Stomach smooth muscle (tissue), 2 donors: ENCODE results near the gene CPD.
"Not testable (repeated sequence)": the region's sequence is repeated elsewhere in the genome, so short reads cannot be mapped to it uniquely, and the experiment has no call there.

Source experiments
- H3K27ac ChIP-seq: one replicate; pipeline ENCODE4 v1.7.0; 2013; ENCODE audit warnings: mild to moderate bottlenecking, low read length, inconsistent platforms
- H3K27me3 ChIP-seq, 2 donors: one replicate each; pipeline ENCODE4 v1.7.0; 2013; ENCODE audit warnings: low read length in 2 of 2; ENCODE audit not compliant: insufficient read depth in 2 of 2, control insufficient read depth in 1 of 2
- H3K36me3 ChIP-seq, 2 donors: one replicate each; pipeline ENCODE4 v1.7.0; 2013; ENCODE audit warnings: low read length in 2 of 2; ENCODE audit not compliant: control insufficient read depth in 2 of 2, insufficient read depth in 2 of 2
- H3K4me1 ChIP-seq: one replicate; pipeline ENCODE4 v1.7.0; 2013; ENCODE audit warnings: low read length; ENCODE audit not compliant: control insufficient read depth, insufficient read depth
- H3K4me3 ChIP-seq, 2 donors: one replicate each; pipeline ENCODE4 v1.7.0; 2013; ENCODE audit warnings: low read length in 2 of 2
- H3K9ac ChIP-seq, 2 donors: one replicate each; pipeline ENCODE4 v1.7.0; 2013; ENCODE audit warnings: low read length in 2 of 2, mild to moderate bottlenecking in 1 of 2
- H3K9me3 ChIP-seq, 2 donors: one replicate each; pipeline ENCODE4 v1.7.0; 2013; ENCODE audit warnings: low read length in 2 of 2; ENCODE audit not compliant: control insufficient read depth in 2 of 2
- donor health status: healthy.
- donor health status: Pancreatic carcinoma.

The CPD gene

DNA sequence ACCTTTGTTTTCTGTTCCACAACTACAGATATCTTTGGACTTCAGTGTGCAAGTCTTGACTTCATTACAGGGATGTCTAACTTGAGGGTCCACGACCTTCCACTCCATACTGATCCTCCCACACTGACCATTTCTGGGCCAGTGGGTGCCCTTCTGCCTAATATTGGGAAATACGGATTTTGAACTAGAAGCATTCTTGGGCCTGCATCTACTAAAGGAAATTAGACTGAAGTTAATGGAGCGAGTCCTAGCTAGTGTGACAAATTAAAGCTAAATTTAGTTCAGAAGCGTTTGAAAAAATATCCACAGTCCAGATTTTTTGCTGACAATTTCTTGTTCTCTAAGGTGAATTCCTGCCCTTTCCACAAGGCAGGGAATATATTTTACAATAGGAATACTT, 34.9 kb upstream of the CPD start:
- H3K9ac ChIP-seq, result no peak overlapping the region
- no peaks in the 10 kb centered on the region for H3K9me3 ChIP-seq
- no peaks in the 10 kb centered on the region for H3K27me3 ChIP-seq
- H3K4me1 ChIP-seq, result peaks cover 2% of the 10 kb centered on the region
- H3K27ac ChIP-seq, result no peak overlapping the region
- no peak overlapping the region for H3K4me3 ChIP-seq
- H3K36me3 ChIP-seq, result no peaks in the 10 kb centered on the region

DNA sequence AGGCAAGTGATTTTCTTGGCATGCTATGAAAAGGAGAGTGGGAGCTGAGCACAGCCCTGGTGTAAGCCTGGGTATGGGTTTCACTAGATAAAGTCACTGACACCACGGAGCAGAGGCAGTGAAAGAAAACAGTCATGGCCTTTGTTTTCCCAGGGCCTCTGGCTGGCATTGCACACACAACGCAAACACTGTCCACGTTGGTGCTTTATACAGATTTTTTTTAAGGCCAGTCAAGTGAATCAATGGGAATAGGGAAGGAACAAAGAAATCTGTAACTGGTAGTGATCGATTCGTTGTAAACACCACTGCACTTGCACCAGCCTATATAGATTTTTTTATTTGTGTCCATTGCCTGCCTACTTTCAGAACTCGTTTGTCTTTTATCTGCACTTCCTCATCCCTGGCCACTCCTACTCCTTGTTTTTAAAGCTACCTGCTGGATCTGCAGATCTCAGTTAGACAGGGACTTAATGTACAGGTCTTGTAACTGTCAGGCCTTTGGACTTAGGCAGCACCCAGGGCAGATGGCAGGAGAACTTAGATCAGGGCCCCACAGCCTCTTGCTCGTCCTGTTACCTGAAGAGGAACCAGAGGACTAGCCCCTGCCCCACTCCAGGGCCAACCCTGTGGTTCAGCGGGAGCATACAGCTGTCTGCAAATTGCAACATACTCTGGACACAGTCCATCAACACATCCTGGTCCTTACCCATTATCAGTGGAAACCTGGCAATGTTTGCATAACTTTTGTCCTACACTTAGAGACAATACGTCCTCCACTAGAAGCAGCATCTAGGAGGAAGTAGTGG, 34.2 kb upstream of the CPD start:
- H3K9ac ChIP-seq, result no peak overlapping the region
- no peaks in the 10 kb centered on the region for H3K36me3 ChIP-seq
- H3K4me3 ChIP-seq, result no peak overlapping the region
- peaks cover 2% of the 10 kb centered on the region for H3K4me1 ChIP-seq
- no peak overlapping the region for H3K27ac ChIP-seq
- no peaks in the 10 kb centered on the region for H3K9me3 ChIP-seq
- no peaks in the 10 kb centered on the region for H3K27me3 ChIP-seq

DNA sequence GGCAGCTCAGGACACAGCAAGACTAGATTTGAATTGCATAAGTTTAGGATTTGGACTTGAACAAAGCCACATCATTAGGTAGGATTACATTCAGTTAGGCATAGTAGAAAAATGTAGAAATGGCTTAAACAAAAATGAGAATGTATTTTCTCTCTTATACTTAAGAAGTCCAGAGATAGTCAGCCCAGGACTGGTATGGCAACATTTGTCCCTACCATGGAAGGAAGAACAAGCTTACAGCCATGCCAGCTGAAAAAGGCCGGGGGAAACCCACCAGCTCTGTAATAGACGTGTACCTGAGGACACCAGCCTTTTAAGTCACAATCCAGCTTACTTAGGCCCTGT, 33.7 kb upstream of the CPD start:
- Histone ChIP-seq H3K4me1 (peaks cover 2% of the 10 kb centered on the region), H3K9ac (no peak overlapping the region), H3K4me3 (no peak overlapping the region), H3K9me3 (no peaks in the 10 kb centered on the region), H3K27me3 (no peaks in the 10 kb centered on the region), H3K36me3 (no peaks in the 10 kb centered on the region), H3K27ac (no peak overlapping the region)

DNA sequence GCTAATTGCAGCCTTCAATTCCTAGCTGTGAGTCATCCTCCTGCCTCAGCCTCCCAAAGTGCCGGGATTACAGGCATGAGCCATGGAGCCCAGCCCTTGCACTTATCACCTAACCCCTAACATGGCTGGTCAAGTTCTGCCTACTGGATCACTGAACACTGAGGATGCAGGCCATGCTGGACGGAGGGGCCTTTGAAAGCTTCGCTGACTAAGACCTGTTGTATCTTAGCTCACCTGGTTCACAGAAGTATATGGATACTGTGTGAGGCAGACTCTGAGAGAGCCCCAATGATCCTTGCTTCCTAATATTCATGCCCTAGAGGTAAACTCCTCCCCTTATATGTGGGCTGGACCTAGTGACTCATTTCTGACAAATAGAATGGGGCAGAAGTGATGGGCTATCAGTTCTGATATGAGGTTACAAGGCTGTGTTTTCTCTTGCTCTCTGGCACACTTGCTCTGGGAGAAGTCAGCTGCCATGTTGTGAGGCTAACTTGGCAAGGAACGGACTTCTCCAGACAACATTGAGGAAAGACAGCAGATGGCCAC, 33.1 kb upstream of the CPD start:
- Histone ChIP-seq H3K27me3 (no peaks in the 10 kb centered on the region), H3K4me3 (no peak overlapping the region), H3K27ac (no peak overlapping the region), H3K4me1 (no peaks in the 10 kb centered on the region), H3K9me3 (no peaks in the 10 kb centered on the region), H3K9ac (no peak overlapping the region), H3K36me3 (no peaks in the 10 kb centered on the region)

DNA sequence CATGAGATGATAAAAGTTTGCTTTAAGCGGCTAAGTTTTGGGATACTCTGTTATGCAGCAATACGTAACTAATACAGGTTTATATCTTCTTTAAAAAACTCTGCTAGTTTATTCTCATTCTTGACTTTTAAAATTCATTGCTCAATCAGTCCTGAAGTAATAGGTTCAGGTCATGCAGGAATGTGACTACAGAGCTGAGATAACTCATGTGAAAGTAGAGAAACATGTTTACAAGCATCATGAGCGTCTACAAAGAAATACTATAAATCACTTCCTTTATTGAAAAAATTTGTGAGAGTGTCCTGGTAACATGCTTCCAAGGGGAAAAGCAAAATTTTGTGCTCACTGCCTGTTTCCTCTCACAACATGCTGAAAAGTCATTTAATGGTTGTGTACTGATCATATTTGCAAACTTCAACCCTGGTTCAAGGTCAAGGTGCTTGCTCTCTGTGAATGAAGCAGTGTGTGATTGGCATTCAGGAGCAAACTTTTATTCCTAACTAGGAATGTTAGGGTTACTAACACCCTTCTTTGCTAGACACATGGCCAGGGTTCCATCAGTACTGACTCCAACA, 32.4 kb upstream of the CPD start:
- Histone ChIP-seq H3K27ac (no peak overlapping the region), H3K36me3 (no peaks in the 10 kb centered on the region), H3K4me1 (no peaks in the 10 kb centered on the region), H3K9ac (no peak overlapping the region), H3K4me3 (no peak overlapping the region), H3K9me3 (no peaks in the 10 kb centered on the region), H3K27me3 (no peaks in the 10 kb centered on the region)

DNA sequence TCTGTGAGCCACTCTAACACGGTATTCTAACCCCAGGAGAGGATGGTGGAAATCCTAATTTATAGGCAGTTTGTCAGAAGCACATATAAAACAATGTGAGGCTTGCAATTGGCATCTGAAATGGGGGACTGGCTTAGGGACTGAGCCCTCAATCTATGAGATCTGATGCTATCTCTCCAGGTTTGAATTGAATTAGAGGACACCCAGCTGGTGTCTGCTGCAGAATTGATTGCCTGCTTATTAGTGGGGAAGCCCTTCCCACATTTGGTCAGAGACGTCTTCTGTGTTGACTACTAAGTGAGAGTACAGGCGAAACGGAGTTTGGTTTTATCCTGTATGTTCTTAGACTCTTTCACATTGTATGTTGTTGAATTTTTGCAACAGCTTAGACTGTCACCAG, 31.2 kb upstream of the CPD start:
- Histone ChIP-seq H3K4me3 (no peak overlapping the region), H3K27me3 (no peaks in the 10 kb centered on the region), H3K27ac (no peak overlapping the region), H3K36me3 (no peaks in the 10 kb centered on the region), H3K9ac (no peak overlapping the region), H3K4me1 (no peaks in the 10 kb centered on the region), H3K9me3 (no peaks in the 10 kb centered on the region)

DNA sequence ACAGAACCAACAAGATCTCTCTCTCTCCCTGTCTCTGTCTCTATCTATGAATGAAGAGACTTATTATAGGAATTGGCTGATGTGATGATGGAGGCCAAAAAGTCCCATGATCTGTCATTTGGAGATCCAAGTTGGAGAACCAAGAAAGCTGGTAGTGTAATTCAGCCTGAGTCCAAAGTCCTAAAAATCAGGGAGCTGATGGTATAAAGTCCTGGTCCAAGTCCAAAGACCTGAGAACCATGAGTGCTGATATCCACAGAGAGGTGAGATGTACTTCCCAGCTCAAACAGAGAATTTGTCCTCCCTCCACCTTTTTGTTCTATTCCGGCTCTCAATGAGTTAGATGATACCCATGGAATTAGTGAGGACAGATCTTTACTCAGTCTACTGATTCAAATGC, 29.5 kb upstream of the CPD start:
- Histone ChIP-seq H3K9ac (no peak overlapping the region), H3K36me3 (no peaks in the 10 kb centered on the region), H3K27ac (no peak overlapping the region), H3K9me3 (no peaks in the 10 kb centered on the region), H3K4me3 (no peak overlapping the region), H3K27me3 (no peaks in the 10 kb centered on the region), H3K4me1 (no peaks in the 10 kb centered on the region)

DNA sequence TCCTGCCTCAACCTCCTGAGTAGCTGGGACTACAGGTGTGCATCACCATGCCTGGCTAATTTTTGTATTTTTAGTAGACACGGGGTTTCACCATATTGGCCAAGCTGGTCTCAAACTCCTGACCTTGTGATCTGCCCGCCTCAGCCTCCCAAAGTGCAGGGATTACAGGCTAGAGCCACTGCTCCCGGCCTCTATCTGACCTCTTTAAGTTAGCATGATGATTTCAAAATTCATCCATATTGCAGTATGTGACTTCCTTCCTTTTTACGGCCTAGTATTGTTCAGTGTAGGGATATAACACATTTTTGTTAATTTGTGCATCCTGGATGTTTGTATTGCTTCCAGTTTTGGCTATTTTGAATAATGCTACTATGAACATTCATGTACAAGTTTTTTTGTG, 27.5 kb upstream of the CPD start:
- H3K9me3 ChIP-seq, H3K4me3 ChIP-seq, H3K36me3 ChIP-seq, H3K4me1 ChIP-seq, H3K27ac ChIP-seq, H3K9ac ChIP-seq, H3K27me3 ChIP-seq: not testable (repeated sequence)

DNA sequence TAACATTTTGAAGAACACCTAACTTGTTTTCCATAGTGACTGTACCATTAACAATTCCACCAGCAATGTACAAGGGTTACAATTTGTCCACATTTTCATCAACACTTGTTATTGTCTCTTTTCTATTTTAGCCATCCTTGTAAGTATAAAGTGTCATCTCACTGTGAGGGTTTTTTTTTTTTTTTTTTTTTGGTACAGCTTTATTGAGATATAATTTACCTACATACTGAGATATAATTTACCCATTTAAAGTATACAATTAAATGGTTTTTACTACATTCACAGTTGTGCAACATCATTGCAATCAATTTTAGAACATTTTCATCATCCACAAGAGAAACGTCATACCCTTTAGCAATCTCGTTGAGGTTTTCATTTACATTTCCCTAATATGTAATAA, 27.0 kb upstream of the CPD start:
- Histone ChIP-seq H3K9ac (no peak overlapping the region), H3K4me1 (no peaks in the 10 kb centered on the region), H3K4me3 (no peak overlapping the region), H3K36me3 (no peaks in the 10 kb centered on the region), H3K27ac (no peak overlapping the region), H3K27me3 (no peaks in the 10 kb centered on the region), H3K9me3 (no peaks in the 10 kb centered on the region)

DNA sequence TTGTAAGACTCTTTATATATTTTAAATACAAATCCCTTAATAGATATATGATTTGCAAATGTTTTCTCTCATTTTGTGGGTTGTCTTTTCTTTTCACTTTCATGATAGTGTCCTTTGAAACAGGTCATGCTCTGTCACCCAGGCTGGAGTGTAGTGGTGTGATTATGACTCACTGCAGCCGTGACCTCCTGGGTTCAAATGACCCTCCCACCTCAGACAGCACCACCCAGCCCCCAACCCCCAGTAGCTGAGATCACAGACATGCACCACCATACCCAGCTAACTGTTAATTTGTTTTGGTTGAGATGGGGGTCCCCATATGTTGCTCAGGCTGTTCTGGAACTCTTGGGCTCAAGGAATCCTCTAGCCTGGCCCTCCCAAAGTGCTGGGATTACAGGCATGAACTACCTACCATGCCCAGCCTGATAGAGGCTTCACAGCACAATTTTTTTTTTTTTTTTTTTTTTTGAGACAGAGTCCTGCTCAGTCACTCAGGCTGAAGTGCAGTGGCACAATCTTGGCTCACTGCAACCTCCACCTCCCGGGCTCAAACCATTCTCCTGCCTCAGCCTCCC, 26.4 kb upstream of the CPD start:
- Histone ChIP-seq H3K36me3 (no peaks in the 10 kb centered on the region), H3K27me3 (no peaks in the 10 kb centered on the region), H3K9me3 (no peaks in the 10 kb centered on the region), H3K9ac (no peak overlapping the region), H3K4me3 (no peak overlapping the region), H3K27ac (no peak overlapping the region), H3K4me1 (no peaks in the 10 kb centered on the region)

DNA sequence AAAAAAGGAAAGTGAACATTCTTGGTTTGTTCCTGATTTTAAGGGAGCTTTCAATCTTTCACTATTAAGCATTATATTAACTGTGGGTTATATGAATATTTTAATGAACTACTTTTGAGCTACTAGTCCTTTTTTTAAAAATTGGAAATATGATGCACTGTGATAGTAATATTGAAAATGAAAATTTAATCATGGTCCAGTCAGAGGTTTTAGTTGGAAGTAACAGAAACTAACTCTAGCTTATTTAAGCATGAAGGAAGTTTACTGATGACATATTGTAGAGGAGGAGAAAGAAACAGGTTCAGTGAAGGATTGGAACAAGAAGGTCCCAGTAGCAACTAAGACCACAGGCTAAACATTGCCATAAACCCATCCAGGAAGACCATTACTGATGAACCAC, 24.0 kb upstream of the CPD start:
- no peaks in the 10 kb centered on the region for H3K9me3 ChIP-seq
- no peak overlapping the region for H3K9ac ChIP-seq
- H3K4me1 ChIP-seq, result no peaks in the 10 kb centered on the region
- no peak overlapping the region for H3K27ac ChIP-seq
- no peak overlapping the region for H3K4me3 ChIP-seq
- no peaks in the 10 kb centered on the region for H3K27me3 ChIP-seq
- H3K36me3 ChIP-seq, result no peaks in the 10 kb centered on the region
